Measurements from ENCODE around the gene RAB36. TPM values are rescaled to one million over a fixed set of nuclear protein-coding genes. Genes with fewer than 3 reads are reported as not detected.

The RAB36 gene
- total RNA-seq, 2 experiments from 2014 or later = 0.33 TPM; not detected in 1

DNA sequence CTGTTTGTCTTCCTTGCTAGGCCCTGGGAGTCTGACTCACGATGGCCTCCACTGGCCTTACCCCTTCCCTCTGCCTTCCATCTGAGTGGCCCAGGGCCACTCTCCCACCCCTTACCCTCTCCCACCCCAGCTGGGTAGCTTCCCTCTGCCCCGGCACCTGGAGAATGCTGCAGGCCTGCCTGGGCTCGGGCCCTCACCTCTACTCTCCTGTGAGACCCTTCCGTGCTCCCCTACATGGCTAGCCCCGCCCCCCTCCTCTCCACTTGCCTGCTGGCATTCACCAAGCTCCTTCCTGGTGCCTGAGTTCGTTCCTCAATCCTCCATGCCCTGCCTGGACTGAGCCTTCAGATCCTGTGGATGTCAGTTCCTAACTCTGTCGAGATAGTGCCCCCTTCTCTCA lies 8.7 kb downstream of the RAB36 start:
- H3K4me3 Mint-ChIP-seq = no peak overlapping the region
- H3K27me3 Mint-ChIP-seq = no peaks in the 10 kb centered on the region
- ChIA-PET CTCF (interaction anchor here (1.2 kb wide), 1 partner anchor 136 kb away, joined by 4 read pairs; no protein-coding TSS in a partner anchor), POLR2A (no interaction called here)
- H3K27ac Mint-ChIP-seq = no peak overlapping the region
- H3K4me1 Mint-ChIP-seq = peaks cover 11% of the 10 kb centered on the region
- no peaks in the 10 kb centered on the region for H3K9me3 Mint-ChIP-seq
- no peak for DNase-seq
- no peaks in the 10 kb centered on the region for H3K36me3 Mint-ChIP-seq (ENCODE audit: low read depth)

DNA sequence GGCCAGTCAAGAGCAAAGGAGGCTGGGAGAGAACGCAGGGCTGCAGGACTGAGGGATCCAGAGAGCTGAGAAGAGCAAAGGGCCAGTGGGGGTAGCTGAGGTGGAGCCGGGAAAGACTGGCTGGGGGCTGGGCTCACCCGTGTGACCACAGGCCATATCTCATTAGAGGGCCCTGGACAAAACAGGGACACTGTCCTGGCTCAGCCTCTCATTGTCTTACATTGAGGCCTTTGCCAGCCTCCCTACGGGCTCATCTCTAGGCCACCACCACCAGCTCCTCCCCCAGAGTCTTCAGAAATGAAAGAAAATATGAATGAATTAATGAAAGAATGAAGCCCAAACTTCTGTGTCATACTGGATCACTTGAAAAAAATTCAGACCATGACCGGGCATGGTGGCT lies 9.2 kb downstream of the RAB36 start:
- ChIA-PET POLR2A (no interaction called here), CTCF (no interaction called here)

DNA sequence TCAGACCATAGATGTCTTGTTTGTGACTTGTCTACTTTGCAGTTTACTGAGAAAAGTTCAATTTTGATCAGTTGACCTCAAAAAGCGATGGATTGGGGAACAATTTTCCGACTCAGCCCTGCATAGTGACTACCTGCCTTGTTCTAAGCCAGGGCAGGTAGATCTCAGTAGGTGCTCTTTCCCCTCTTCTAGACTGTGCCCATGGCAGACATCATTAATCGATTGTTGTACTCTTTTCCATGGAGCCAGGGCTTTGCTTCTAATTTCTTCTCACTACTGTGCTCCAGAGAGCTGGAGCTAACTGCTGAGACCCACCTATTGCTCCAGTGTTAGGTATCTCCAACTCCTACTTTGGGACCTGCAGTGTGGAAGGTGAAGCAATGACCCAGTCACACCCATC lies 9.9 kb downstream of the RAB36 start:
- ChIA-PET CTCF (no interaction called here), POLR2A (no interaction called here)
- Mint-ChIP-seq H3K4me3 (no peak overlapping the region), H3K36me3 (ENCODE audit: low read depth) (no peaks in the 10 kb centered on the region), H3K27me3 (no peaks in the 10 kb centered on the region), H3K27ac (no peak overlapping the region), H3K4me1 (peaks cover 11% of the 10 kb centered on the region), H3K9me3 (no peaks in the 10 kb centered on the region)
- DNase-seq = no peak

More for the DNA sequence above, 9.2 kb downstream of the RAB36 start:
- Mint-ChIP-seq H3K27ac (no peak overlapping the region), H3K36me3 (ENCODE audit: low read depth) (no peaks in the 10 kb centered on the region), H3K27me3 (no peaks in the 10 kb centered on the region), H3K4me3 (no peak overlapping the region), H3K9me3 (no peaks in the 10 kb centered on the region), H3K4me1 (peaks cover 11% of the 10 kb centered on the region)
- DNase-seq = no peak

DNA sequence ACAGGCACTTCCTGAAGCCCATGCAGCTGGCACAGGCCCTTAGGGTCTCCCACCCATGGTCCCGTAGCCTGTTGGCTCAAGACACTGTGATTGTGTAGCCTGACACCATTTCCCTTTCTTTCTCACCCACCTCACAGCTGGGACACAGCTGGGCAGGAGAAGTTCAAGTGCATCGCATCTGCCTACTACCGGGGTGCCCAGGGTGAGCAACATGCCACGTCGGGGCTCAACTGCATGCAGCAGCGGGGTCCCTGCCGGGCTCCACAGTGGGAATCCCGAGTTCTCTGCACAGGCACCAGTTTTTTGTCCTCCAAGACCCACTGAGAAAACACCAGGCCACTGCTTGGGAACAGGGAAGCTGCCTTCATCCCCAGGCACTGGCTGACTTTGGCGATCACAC lies 10.6 kb downstream of the RAB36 start:
- Mint-ChIP-seq H3K9me3 (no peaks in the 10 kb centered on the region), H3K27ac (no peak overlapping the region), H3K4me1 (peaks cover 11% of the 10 kb centered on the region), H3K36me3 (ENCODE audit: low read depth) (no peaks in the 10 kb centered on the region), H3K4me3 (no peak overlapping the region), H3K27me3 (no peaks in the 10 kb centered on the region)
- ChIA-PET POLR2A (no interaction called here), CTCF (no interaction called here)
- DNase-seq = no peak

DNA sequence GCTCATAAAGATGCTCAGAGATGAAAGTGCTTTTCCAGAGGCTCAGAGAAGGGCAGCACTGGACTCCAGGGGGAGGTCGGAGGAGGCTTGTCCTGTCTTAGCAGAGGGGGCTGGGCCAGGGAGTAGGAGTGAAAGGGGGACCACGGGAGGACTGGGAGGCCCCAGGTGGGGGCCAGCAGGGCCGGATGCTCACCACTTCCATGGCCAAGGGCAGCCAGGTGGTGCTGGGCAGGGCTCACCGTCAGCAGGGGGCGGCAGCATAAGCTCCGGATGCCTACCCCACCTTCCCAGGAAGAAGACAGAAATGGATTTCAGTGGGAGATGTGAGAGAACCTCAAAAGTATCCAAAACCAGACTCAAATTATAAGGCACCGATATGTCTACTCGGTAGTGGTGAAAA lies 11.0 kb downstream of the RAB36 start:
- H3K36me3 Mint-ChIP-seq (ENCODE audit: low read depth) = no peaks in the 10 kb centered on the region
- CTCF ChIA-PET = interaction anchor here (0.6 to 0.7 kb wide), 2 partner anchors 20 to 157 kb away, joined by 3 read pairs; no protein-coding TSS in a partner anchor
- H3K9me3 Mint-ChIP-seq = no peaks in the 10 kb centered on the region
- H3K27me3 Mint-ChIP-seq = no peaks in the 10 kb centered on the region
- POLR2A ChIA-PET = no interaction called here
- peaks cover 11% of the 10 kb centered on the region for H3K4me1 Mint-ChIP-seq
- H3K4me3 Mint-ChIP-seq = no peak overlapping the region
- H3K27ac Mint-ChIP-seq = no peak overlapping the region
- DNase-seq = no peak

GRCh38 chr22:23157560-23158515 lies 12.6 kb downstream of the RAB36 start:
- Mint-ChIP-seq H3K27ac (no peak overlapping the region), H3K9me3 (no peaks in the 10 kb centered on the region), H3K4me3 (no peak overlapping the region), H3K27me3 (no peaks in the 10 kb centered on the region), H3K36me3 (ENCODE audit: low read depth) (no peaks in the 10 kb centered on the region), H3K4me1 (peaks cover 9% of the 10 kb centered on the region)
- DNase-seq = no peak
- ChIA-PET CTCF (interaction anchor here (0.7 to 1.3 kb wide), 2 partner anchors 13 to 30 kb away, joined by 3 to 5 read pairs; partner anchors contain the start of gene RAB36), POLR2A (no interaction called here)

DNA sequence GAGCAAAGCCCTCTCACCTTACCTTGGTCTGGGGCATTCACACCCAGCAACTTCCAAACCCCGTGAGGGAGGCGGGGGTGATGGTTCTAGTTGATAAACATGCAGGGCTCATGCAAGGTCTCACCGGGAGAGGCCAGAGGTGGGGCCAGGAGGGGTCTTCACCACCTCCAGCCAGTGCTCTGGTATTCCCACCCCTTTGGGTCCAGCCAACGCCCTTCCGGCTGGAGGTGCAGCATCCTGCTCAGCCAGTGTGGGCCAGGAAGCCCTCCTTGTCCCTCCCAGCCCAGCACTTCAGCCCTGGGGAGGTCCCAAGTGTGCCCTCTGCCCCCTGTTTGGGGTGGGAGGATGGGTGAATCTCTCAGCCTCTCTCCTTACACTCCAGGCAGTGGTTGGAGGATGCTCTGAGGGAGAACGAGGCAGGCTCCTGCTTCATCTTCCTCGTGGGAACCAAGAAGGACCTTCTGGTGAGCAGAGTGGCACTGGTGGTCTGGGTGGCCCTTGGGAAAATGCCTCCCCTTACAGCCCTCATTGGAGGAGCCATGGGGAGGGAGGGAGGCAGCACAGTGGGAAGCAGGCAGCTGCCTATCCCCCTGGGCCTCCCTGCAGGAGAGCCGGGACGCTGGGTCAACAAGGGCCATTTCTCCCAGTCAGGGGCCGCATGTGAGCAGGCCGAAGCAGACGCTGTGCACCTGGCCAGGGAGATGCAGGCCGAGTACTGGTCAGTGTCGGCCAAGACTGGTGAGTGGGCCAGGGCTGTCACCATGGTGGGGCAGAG lies 13.4 kb downstream of the RAB36 start:
- CTCF ChIA-PET = interaction anchor here (1.1 kb wide), 1 partner anchor 123 kb away, joined by 3 read pairs; no protein-coding TSS in a partner anchor
- no peaks in the 10 kb centered on the region for H3K36me3 Mint-ChIP-seq (ENCODE audit: low read depth)
- no peak overlapping the region for H3K27ac Mint-ChIP-seq
- no peak overlapping the region for H3K4me3 Mint-ChIP-seq
- no peaks in the 10 kb centered on the region for H3K9me3 Mint-ChIP-seq
- DNase-seq = no peak
- H3K4me1 Mint-ChIP-seq = peaks cover 2% of the 10 kb centered on the region
- H3K27me3 Mint-ChIP-seq = no peaks in the 10 kb centered on the region
- POLR2A ChIA-PET = no interaction called here

DNA sequence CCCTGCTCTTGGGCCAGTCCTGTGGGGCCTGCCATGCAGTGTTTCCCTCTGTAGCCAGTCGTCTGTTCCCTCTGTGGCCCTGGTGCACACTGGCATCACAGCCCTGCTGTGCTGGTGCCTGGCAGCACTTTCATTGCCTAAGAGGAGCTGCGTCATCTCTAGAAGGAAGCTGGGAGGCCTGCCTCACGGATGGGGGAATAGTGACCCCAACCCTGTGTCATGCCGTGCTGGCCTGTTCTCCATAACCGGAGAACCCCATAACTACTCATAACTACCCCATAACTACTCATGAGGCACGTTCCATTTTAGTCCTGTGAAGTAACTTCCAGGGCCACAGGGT lies 14.0 kb downstream of the RAB36 start:
- Mint-ChIP-seq H3K9me3 (no peaks in the 10 kb centered on the region), H3K4me1 (no peaks in the 10 kb centered on the region), H3K27me3 (no peaks in the 10 kb centered on the region), H3K36me3 (ENCODE audit: low read depth) (no peaks in the 10 kb centered on the region), H3K27ac (no peak overlapping the region), H3K4me3 (no peak overlapping the region)
- DNase-seq = no peak
- POLR2A ChIA-PET = no interaction called here
- CTCF ChIA-PET = interaction anchor here (1.1 kb wide), 1 partner anchor 123 kb away, joined by 3 read pairs; no protein-coding TSS in a partner anchor

- Mint-ChIP-seq H3K4me1 (no peaks in the 10 kb centered on the region), H3K36me3 (ENCODE audit: low read depth) (no peaks in the 10 kb centered on the region), H3K9me3 (no peaks in the 10 kb centered on the region), H3K27ac (no peak overlapping the region), H3K27me3 (no peaks in the 10 kb centered on the region), H3K4me3 (no peak overlapping the region)
- ChIA-PET POLR2A (no interaction called here), CTCF (no interaction called here)
- no peak for DNase-seq
These were observed 15.8 kb downstream of the RAB36 start for GRCh38 chr22:23161029-23161428.

DNA sequence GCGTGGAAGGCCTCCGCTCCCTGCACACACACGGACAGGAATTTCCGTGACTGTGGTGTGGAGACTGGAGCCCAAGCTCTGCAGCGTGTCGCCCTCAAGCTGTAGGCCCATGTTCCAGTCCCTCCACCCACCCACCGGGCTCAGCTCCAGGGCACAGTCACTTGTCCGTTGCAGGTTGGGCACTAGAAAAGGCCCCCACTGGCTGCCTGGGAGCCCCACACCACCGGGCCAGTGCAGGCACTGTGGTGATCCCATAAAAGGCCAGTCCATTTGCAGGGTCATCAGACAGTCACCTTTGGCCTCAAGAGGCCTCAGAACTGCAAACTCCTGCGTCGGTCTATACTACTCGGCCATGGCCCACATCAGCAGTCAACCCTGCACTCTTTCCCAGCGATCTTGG lies 16.3 kb downstream of the RAB36 start:
- ChIA-PET CTCF (no interaction called here), POLR2A (no interaction called here)
- H3K4me3 Mint-ChIP-seq = no peak overlapping the region
- H3K36me3 Mint-ChIP-seq (ENCODE audit: low read depth) = no peaks in the 10 kb centered on the region
- no peak for DNase-seq
- H3K9me3 Mint-ChIP-seq = no peaks in the 10 kb centered on the region
- no peaks in the 10 kb centered on the region for H3K4me1 Mint-ChIP-seq
- no peak overlapping the region for H3K27ac Mint-ChIP-seq
- no peaks in the 10 kb centered on the region for H3K27me3 Mint-ChIP-seq

- ChIA-PET CTCF (interaction anchor here (0.7 to 1.7 kb wide), 2 partner anchors 13 to 118 kb away, joined by 3 to 4 read pairs; no protein-coding TSS in a partner anchor), POLR2A (no interaction called here)
- no peaks in the 10 kb centered on the region for H3K27me3 Mint-ChIP-seq
- DNase-seq = no peak
- H3K4me3 Mint-ChIP-seq = no peak overlapping the region
- H3K9me3 Mint-ChIP-seq = no peaks in the 10 kb centered on the region
- H3K27ac Mint-ChIP-seq = no peak overlapping the region
- no peaks in the 10 kb centered on the region for H3K4me1 Mint-ChIP-seq
- H3K36me3 Mint-ChIP-seq (ENCODE audit: low read depth) = no peaks in the 10 kb centered on the region
These were observed 18.4 kb downstream of the RAB36 start for GRCh38 chr22:23163665-23164064.

- no peak overlapping the region for H3K4me3 Mint-ChIP-seq
- H3K27ac Mint-ChIP-seq = no peak overlapping the region
These were observed 18.8 kb downstream of the RAB36 start for GRCh38 chr22:23164091-23164490.

GRCh38 chr22:23166042-23166831 lies 21.0 kb downstream of the RAB36 start:
- H3K4me1 Mint-ChIP-seq = no peaks in the 10 kb centered on the region
- CTCF ChIA-PET = interaction anchor here (1.6 kb wide), 1 partner anchor 124 kb away, joined by 4 read pairs; no protein-coding TSS in a partner anchor
- no peak overlapping the region for H3K4me3 Mint-ChIP-seq
- H3K27ac Mint-ChIP-seq = no peak overlapping the region
- no peaks in the 10 kb centered on the region for H3K9me3 Mint-ChIP-seq
- no peaks in the 10 kb centered on the region for H3K36me3 Mint-ChIP-seq (ENCODE audit: low read depth)
- H3K27me3 Mint-ChIP-seq = no peaks in the 10 kb centered on the region
- POLR2A ChIA-PET = no interaction called here
- no peak for DNase-seq

More at GRCh38 chr22:23164091-23164490, 18.8 kb downstream of the RAB36 start:
- ChIA-PET CTCF (interaction anchor here (0.7 kb wide), 1 partner anchor 13 kb away, joined by 3 read pairs; no protein-coding TSS in a partner anchor), POLR2A (no interaction called here)
- no peaks in the 10 kb centered on the region for H3K9me3 Mint-ChIP-seq
- no peaks in the 10 kb centered on the region for H3K27me3 Mint-ChIP-seq
- no peak for DNase-seq
- no peaks in the 10 kb centered on the region for H3K36me3 Mint-ChIP-seq (ENCODE audit: low read depth)
- H3K4me1 Mint-ChIP-seq = no peaks in the 10 kb centered on the region

All from activated CD4-positive, alpha-beta memory T cell treated with anti-CD3 and anti-CD28 coated beads, Interleukin-2, amount 10 ng/mL, durations not matched to agents 7 days and 5 days (primary cell).